GM12801 (cell line): ENCODE measurements around the gene ULK4.

Source experiments
- TF ChIP-seq, protein P1 (sequence below): IDR thresholded peaks from one replicate; pipeline ENCODE4 v1.5.1; 2011; ENCODE audit warnings: control low read depth; ENCODE audit not compliant: insufficient read length; ENCODE audit errors: extremely low read depth

The ULK4 gene

DNA sequence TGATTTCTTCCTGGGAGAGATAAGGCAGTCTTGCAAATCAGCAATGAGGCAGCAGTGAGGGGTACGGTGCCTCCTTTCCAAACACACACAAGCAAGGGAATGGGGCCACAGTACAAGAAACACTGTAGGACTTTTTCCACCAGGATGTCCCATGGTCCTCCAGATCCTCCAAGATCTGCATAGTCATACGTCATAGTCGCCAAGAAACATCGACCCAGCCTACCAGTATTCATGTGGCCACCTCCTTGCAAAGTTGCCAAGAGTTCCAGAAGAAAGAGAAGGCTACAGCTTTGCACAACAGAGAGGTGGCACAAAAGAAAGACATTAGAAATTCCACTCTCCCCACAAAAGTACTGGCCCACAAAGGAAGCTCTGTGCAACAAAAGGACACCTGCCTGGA lies 504.7 kb downstream of the ULK4 start:
- TF ChIP-seq, protein P1, sequence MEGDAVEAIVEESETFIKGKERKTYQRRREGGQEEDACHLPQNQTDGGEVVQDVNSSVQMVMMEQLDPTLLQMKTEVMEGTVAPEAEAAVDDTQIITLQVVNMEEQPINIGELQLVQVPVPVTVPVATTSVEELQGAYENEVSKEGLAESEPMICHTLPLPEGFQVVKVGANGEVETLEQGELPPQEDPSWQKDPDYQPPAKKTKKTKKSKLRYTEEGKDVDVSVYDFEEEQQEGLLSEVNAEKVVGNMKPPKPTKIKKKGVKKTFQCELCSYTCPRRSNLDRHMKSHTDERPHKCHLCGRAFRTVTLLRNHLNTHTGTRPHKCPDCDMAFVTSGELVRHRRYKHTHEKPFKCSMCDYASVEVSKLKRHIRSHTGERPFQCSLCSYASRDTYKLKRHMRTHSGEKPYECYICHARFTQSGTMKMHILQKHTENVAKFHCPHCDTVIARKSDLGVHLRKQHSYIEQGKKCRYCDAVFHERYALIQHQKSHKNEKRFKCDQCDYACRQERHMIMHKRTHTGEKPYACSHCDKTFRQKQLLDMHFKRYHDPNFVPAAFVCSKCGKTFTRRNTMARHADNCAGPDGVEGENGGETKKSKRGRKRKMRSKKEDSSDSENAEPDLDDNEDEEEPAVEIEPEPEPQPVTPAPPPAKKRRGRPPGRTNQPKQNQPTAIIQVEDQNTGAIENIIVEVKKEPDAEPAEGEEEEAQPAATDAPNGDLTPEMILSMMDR = no peak

DNA sequence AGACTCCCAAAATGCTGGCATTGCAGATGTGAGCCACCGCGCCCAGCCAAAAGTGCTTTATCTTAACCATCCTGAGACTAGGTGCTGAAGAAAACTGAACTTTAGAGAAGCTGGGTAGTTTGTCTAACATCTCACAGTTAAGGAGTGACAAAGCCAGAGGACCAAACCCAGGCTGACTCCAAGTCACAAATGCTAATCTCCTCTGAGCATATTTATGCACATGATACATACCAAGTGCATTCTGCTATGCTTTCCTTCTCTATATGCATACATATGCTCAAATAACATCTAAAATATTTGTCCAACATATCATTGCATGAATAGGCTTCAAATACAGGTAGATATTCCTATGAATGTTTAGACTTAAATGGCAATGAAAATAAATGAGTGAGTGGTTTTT lies 505.7 kb downstream of the ULK4 start:
- TF ChIP-seq, protein P1 = no peak

DNA sequence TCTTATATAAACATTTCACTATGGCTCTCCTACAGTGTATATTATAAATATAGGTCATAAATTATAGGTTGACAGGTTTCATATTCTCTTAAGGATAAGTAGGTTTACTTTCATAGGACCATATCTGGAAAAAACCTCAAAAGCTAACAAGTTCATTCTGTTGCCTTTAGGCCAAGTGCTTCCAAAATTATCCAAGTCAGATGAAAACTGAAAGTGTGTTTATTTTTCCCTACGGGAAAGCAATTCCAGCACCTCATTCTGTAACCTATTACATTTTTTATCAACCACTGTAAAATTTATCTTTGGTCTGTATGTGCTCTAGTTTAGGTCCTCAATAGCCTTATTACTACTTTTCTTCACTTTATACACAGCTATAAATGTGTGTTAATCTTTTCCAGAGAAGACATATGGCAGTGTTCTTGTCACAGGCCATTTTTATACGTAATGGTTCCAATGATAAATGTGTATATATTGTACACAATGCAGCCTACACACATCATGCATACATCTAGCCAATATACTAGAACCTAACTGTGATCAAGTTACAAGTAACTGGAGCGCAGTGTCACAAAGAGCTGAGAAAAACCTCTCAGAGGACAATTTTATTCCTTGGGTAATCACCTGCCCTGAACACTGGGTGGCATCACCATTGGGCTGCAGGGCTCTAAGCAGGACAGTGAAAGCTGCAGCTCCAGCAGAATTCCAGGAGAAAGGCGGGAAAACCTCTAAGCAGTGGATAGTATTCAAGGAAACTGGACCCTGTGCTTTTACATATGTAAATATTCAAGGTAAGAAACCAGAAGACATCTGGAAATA lies 511.3 kb downstream of the ULK4 start:
- TF ChIP-seq, protein P1 = no peak

DNA sequence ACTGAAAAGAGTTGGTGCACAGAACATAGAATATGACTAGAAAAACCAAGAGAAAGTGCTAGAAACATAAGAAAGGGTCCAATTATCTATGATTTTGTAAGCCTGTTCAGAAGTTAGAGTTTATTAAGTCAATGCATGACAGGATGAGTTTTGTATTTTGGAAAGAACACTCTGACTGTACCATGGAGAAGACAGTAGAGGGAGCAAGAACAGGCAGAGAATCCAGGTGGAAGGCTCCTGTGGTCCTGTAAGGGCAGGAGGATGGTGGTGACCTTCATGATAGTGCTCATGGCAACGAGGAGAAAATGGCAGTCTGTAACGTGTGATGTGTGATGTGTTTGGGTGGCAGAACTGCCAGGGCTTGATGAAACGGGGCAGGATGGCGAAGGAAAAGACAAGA lies 513.5 kb downstream of the ULK4 start:
- TF ChIP-seq, protein P1 = no peak

DNA sequence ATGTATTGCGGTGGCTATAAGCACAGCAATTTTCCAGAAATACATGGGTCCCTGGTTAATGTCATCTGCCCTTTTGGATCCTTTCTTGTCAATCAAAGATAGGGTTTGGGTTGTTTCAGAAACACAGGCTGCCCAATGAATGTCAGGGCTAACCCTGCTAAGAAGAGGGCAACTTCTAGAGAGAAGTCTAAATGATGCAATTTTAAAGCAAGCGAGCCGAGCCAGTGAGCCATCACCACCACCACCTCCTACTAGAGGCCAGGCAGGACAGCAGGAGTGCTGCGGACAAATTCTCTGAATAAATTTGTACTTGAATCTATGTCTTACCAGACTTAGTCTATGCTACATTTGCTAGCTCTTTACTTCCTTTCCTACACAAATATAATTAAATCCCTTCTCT lies 514.2 kb downstream of the ULK4 start:
- TF ChIP-seq, protein P1 = no peak

DNA sequence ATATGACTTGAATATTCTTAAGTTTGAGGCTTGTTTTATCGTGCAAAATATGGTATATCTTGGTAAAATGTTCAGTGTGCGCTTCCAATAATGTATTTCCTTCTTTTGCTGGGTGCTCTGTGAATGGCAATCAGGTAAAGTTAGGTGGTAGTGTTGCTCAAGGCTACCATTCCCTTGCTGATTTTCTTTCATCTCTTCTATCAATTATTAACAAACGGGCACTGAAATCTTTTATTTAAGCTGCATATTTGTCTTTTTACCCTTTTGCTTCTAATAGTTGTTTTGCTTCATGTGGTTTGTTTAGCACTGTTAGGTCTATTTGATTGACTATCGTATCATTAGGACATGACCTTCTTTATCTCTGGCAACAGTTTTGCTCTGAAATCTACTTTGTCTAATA lies 520.3 kb downstream of the ULK4 start:
- TF ChIP-seq, protein P1 = no peak

DNA sequence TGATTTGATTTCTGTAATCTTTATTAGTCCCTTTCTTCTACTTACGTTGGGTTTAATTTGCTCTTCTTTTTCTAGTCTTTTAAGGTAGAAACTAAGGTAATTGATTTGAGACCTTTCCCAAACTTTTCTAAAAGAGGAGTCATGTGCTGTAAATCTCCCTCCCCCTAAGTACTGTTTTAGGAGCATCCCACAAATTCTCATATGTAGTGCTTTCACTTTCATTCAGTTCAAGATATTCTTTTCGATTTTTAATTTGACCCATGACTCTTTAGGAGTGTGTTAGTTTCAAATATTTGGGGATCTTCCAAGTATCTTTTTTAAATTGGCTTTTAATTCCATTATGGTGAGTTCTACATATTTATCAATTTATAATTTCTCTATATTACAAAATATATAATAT lies 520.8 kb downstream of the ULK4 start:
- TF ChIP-seq, protein P1 = no peak
